Measurements from ENCODE around the gene SH3BGRL. TPM values are rescaled to one million over a fixed set of nuclear protein-coding genes. Genes with fewer than 3 reads are reported as not detected.

The SH3BGRL gene
- total and polyA plus RNA-seq, 2 of the 13 experiments (the other 11 are each of a cell fraction or from before 2014, with no cell fraction given), result 8.9 to 11.4 TPM

- no peak for TF ChIP-seq ZBED4 (CRISPR knock-in tag; IDR thresholded peaks at IDR 0.05; ENCODE audit: borderline replicate concordance)
- no peak for TF ChIP-seq CBX2 (IDR thresholded peaks at IDR 0.05; ENCODE audit: low read depth, low read length)
- TF ChIP-seq CBX2 (CRISPR knock-in tag; IDR thresholded peaks at IDR 0.05; ENCODE audit: low read depth), result no peak
- TF ChIP-seq ARNTL (CRISPR knock-in tag; IDR thresholded peaks at IDR 0.05), result no peak
- no peak for TF ChIP-seq THRA (CRISPR knock-in tag; IDR thresholded peaks at IDR 0.05; ENCODE audit: borderline replicate concordance)
Observed at GRCh38 chrX:81294101-81294500, 92.2 kb downstream of the SH3BGRL start (continued).

- Histone ChIP-seq H3K27me3 (ENCODE audit: control insufficient read depth in 1 of 2, insufficient read depth in 2 of 2, low read length in 2 of 2) (no peaks in the 10 kb centered on the region), H3K4me2 (ENCODE audit: low read depth, low read length) (no peak overlapping the region), H3K4me3 (replicated peaks in 1 of 3; ENCODE audit: insufficient read depth in 1 of 3, low read depth in 2 of 3, low read length in 3 of 3) (no peak overlapping the region), H3K9ac (ENCODE audit: insufficient read depth, low read depth, low read length) (no peak overlapping the region), H2AFZ (ENCODE audit: low read length) (no peak overlapping the region), H3K4me1 (ENCODE audit: insufficient read depth, low read length) (no peaks in the 10 kb centered on the region), H3K9me3 (ENCODE audit: low read length) (no peaks in the 10 kb centered on the region), H3K36me3 (replicated peaks in 1 of 2; ENCODE audit: control insufficient read depth in 1 of 2, insufficient read depth in 2 of 2, low read length in 2 of 2) (no peaks in the 10 kb centered on the region), H3K79me2 (ENCODE audit: insufficient read depth, low read length) (no peaks in the 10 kb centered on the region), H4K20me1 (ENCODE audit: insufficient read depth, low read length) (no peaks in the 10 kb centered on the region), H3K27ac (ENCODE audit: extremely low read length, insufficient read depth, low read length) (no peak overlapping the region)
- POLR2A ChIA-PET, result no interaction called here
- CTCF ChIA-PET (ENCODE audit: low intra/inter-chr PET ratio, low total read pairs), result no interaction called here
- 50% methylated on average over 1 of the region's 1 CpG for WGBS (ENCODE audit: low lambda C conversion rate)
- in situ Hi-C loops (cut with HindIII; ENCODE audit: extremely low pct_ligation_motif_present, low pct_unique_long_range_greater_than_20kb), result no loop called here
- no peak for DNase-seq (ENCODE audit: low spot score)
- intact Hi-C loops (cut with micrococcal nuclease; ENCODE audit: unreplicated experiment), result no loop called here
- no TSS peak for BruUV-seq (replicated peaks)
- TF ChIP-seq TRIM24 (CRISPR knock-in tag; IDR thresholded peaks at IDR 0.05), result no peak
- no peak for TF ChIP-seq ZNF468 (CRISPR knock-in tag; IDR thresholded peaks at IDR 0.05)
- TF ChIP-seq ZNF30 (CRISPR knock-in tag; IDR thresholded peaks at IDR 0.05), result no peak
- no peak for TF ChIP-seq NR2C2 (CRISPR knock-in tag; IDR thresholded peaks at IDR 0.05; ENCODE audit: borderline replicate concordance)
- FAIRE-seq, result no peak
- ATAC-seq, result no peak
Observed at GRCh38 chrX:81301877-81302276, 100.0 kb downstream of the SH3BGRL start.

Measured in HepG2 (cell line).